SK-N-SH treated with all-trans-retinoic acid at 6 μM for 48 hours (cell line): ENCODE measurements around the gene ZNF469.

Experiments used
- ATAC-seq: fragments of 200-7000 bp; cut with Tn5 transposase; 3 replicates; pipeline ENCODE4 v1.9.1; 2020; ENCODE audit warnings: mild to moderate bottlenecking, moderate library complexity
- ARNTL ChIP-seq: fragments of 450-650 bp; formaldehyde crosslinking; IDR thresholded peaks from 2 replicates; pipeline ENCODE4 v1.5.0; 2020; ENCODE audit warnings: low read depth, mild to moderate bottlenecking, moderate library complexity, borderline replicate concordance
- BACH2 ChIP-seq: fragments of 250-450 bp; sonication (Bioruptor Pico); IDR thresholded peaks from 2 replicates; pipeline ENCODE4 v1.9.0; 2021; ENCODE audit warnings: mild to moderate bottlenecking, borderline replicate concordance
- CREB5 ChIP-seq: fragments of 250-450 bp; sonication (Bioruptor Pico); IDR thresholded peaks from 2 replicates; pipeline ENCODE4 v1.5.1; 2020; ENCODE audit warnings: low read depth, mild to moderate bottlenecking, moderate library complexity
- CSDC2 ChIP-seq: fragments of 250-450 bp; sonication (Bioruptor Pico); IDR thresholded peaks from 2 replicates; pipeline ENCODE4 v1.5.0; 2020; ENCODE audit warnings: mild to moderate bottlenecking, moderate library complexity
- ESRRG ChIP-seq: fragments of 250-450 bp; sonication (Bioruptor Pico); IDR thresholded peaks from 2 replicates; pipeline ENCODE4 v1.6.1; 2021; ENCODE audit warnings: mild to moderate bottlenecking
- GLIS3 ChIP-seq: fragments of 250-450 bp; sonication (Bioruptor Pico); IDR thresholded peaks from 2 replicates; pipeline ENCODE4 v1.5.0; 2020; ENCODE audit warnings: mild to moderate bottlenecking, moderate library complexity
- ISL1 ChIP-seq: fragments of 250-450 bp; sonication (Bioruptor Pico); IDR thresholded peaks from 2 replicates; pipeline ENCODE4 v2.1.2; 2022; ENCODE audit warnings: mild to moderate bottlenecking, moderate library complexity
- OSR1 ChIP-seq: fragments of 250-450 bp; sonication (Bioruptor Pico); IDR thresholded peaks from 2 replicates; pipeline ENCODE4 v1.8.0; 2022; ENCODE audit warnings: moderate library complexity, mild to moderate bottlenecking, inconsistent platforms
- PATZ1 ChIP-seq: fragments of 250-450 bp; sonication (Bioruptor Pico); IDR thresholded peaks from 2 replicates; pipeline ENCODE4 v1.8.0; 2020; ENCODE audit warnings: mild to moderate bottlenecking, moderate library complexity, borderline replicate concordance
- POU6F1 ChIP-seq: fragments of 250-450 bp; sonication (Bioruptor Pico); IDR thresholded peaks from 2 replicates; pipeline ENCODE4 v1.8.0; 2021; ENCODE audit warnings: low read depth, mild to moderate bottlenecking, moderate library complexity, borderline replicate concordance
- RARB ChIP-seq: fragments of 250-450 bp; sonication (Bioruptor Pico); IDR thresholded peaks from 2 replicates; pipeline ENCODE4 v1.8.0; 2021; ENCODE audit warnings: mild to moderate bottlenecking, moderate library complexity
- SNAI2 ChIP-seq: fragments of 250-450 bp; sonication (Bioruptor Pico); IDR thresholded peaks from 2 replicates; pipeline ENCODE4 v1.5.0; 2020; ENCODE audit warnings: mild to moderate bottlenecking, moderate library complexity
- TSHZ2 ChIP-seq: fragments of 250-450 bp; sonication (Bioruptor Pico); IDR thresholded peaks from 2 replicates; pipeline ENCODE4 v1.5.0; 2020; ENCODE audit warnings: mild to moderate bottlenecking, moderate library complexity
- ZC3H10 ChIP-seq: fragments of 250-450 bp; sonication (Bioruptor Pico); IDR thresholded peaks from 2 replicates; pipeline ENCODE4 v1.5.1; 2021; ENCODE audit warnings: mild to moderate bottlenecking, moderate library complexity
- ZFP3 ChIP-seq: fragments of 250-450 bp; sonication (Bioruptor Pico); IDR thresholded peaks from 2 replicates; pipeline ENCODE4 v1.5.0; 2020; ENCODE audit warnings: mild to moderate bottlenecking, moderate library complexity
- ZFP30 ChIP-seq: fragments of 450-650 bp; formaldehyde crosslinking; IDR thresholded peaks from 2 replicates; pipeline ENCODE4 v1.5.0; 2022; ENCODE audit warnings: mild to moderate bottlenecking, moderate library complexity
- ZNF565 ChIP-seq: fragments of 450-650 bp; formaldehyde crosslinking; conservative IDR thresholded peaks from 2 replicates; pipeline ENCODE4 v1.5.0; 2020; ENCODE audit warnings: low read depth, mild to moderate bottlenecking, moderate library complexity
- ZNF70 ChIP-seq: fragments of 450-650 bp; formaldehyde crosslinking; IDR thresholded peaks from 2 replicates; pipeline ENCODE4 v1.5.0; 2020; ENCODE audit warnings: mild to moderate bottlenecking, moderate library complexity
- ZNF8 ChIP-seq: fragments of 450-650 bp; formaldehyde crosslinking; IDR thresholded peaks from 2 replicates; pipeline ENCODE4 v1.5.0; 2020; ENCODE audit warnings: mild to moderate bottlenecking, moderate library complexity

Gene ZNF469

GRCh38 chr16:88360999-88361398 is 21.8 kb upstream of the ZNF469 start:
- no peak for TF ChIP-seq ZNF8 (CRISPR knock-in tag)
- no peak for TF ChIP-seq RARB (CRISPR knock-in tag)
- TF ChIP-seq GLIS3 (CRISPR knock-in tag): no peak
- TF ChIP-seq ZFP30 (CRISPR knock-in tag): no peak
- TF ChIP-seq ZNF565: no peak
- no peak for TF ChIP-seq SNAI2 (CRISPR knock-in tag)
- TF ChIP-seq CSDC2 (CRISPR knock-in tag): no peak
- TF ChIP-seq OSR1: no peak
- TF ChIP-seq ZC3H10 (CRISPR knock-in tag): no peak
- no peak for TF ChIP-seq POU6F1 (CRISPR knock-in tag)
- no peak for TF ChIP-seq ISL1 (CRISPR knock-in tag)
- ATAC-seq: no peak

GRCh38 chr16:88361775-88362174 is 21.0 kb upstream of the ZNF469 start:
- ATAC-seq: no peak
- no peak for TF ChIP-seq ZFP30 (CRISPR knock-in tag)
- no peak for TF ChIP-seq ZNF565
- no peak for TF ChIP-seq TSHZ2 (CRISPR knock-in tag)
- no peak for TF ChIP-seq ZC3H10 (CRISPR knock-in tag)
- TF ChIP-seq ZNF70 (CRISPR knock-in tag): no peak
- TF ChIP-seq CSDC2 (CRISPR knock-in tag): no peak
- TF ChIP-seq SNAI2 (CRISPR knock-in tag): no peak
- TF ChIP-seq OSR1: no peak
- no peak for TF ChIP-seq ZNF8 (CRISPR knock-in tag)
- TF ChIP-seq RARB (CRISPR knock-in tag): no peak
- TF ChIP-seq CREB5 (CRISPR knock-in tag): no peak
- TF ChIP-seq ISL1 (CRISPR knock-in tag): no peak
- TF ChIP-seq PATZ1 (CRISPR knock-in tag): no peak
- no peak for TF ChIP-seq ZFP3
- TF ChIP-seq ARNTL: no peak
- no peak for TF ChIP-seq BACH2 (CRISPR knock-in tag)
- TF ChIP-seq ESRRG (CRISPR knock-in tag): no peak
- no peak for TF ChIP-seq POU6F1 (CRISPR knock-in tag)
- TF ChIP-seq GLIS3 (CRISPR knock-in tag): no peak

- ATAC-seq: no peak
- TF ChIP-seq SNAI2 (CRISPR knock-in tag) (no peak), ZNF8 (CRISPR knock-in tag) (no peak), OSR1 (no peak)
- TF ChIP-seq, all 23 proteins: peak for 0
These were observed 19.4 kb upstream of the ZNF469 start for GRCh38 chr16:88363239-88363891.
